IMR-90 (cell line): Measurements from ENCODE around the gene DEFB125.

Experiments
- ELK1 ChIP-seq: fragments of 150-350 bp; IDR thresholded peaks from 2 replicates; pipeline ENCODE4 v1.6.1; 2016; ENCODE audit warnings: low read depth, mild to moderate bottlenecking, low read length, moderate library complexity, borderline replicate concordance
- MAFK ChIP-seq: IDR thresholded peaks from 2 replicates; pipeline ENCODE4 v1.6.1; 2012; ENCODE audit warnings: low read depth, low read length, improper control_type of control experiment
- NFE2L2 ChIP-seq: fragments of 150-350 bp; IDR thresholded peaks from 2 replicates; pipeline ENCODE4 v1.6.1; 2016; ENCODE audit warnings: low read depth, mild to moderate bottlenecking, low read length
- TF ChIP-seq, protein P1 (sequence below): conservative IDR thresholded peaks from 2 replicates; pipeline ENCODE4 v1.5.1; 2012; ENCODE audit warnings: mild to moderate bottlenecking, low read depth, low read length, improper control_type of control experiment
- TF ChIP-seq, protein P2 (sequence below): fragments of 150-350 bp; IDR thresholded peaks from 2 replicates; pipeline ENCODE4 v1.6.1; 2017; ENCODE audit warnings: mild to moderate bottlenecking, antibody characterized with exemption, low read length, low read depth

- TF ChIP-seq, protein P1, sequence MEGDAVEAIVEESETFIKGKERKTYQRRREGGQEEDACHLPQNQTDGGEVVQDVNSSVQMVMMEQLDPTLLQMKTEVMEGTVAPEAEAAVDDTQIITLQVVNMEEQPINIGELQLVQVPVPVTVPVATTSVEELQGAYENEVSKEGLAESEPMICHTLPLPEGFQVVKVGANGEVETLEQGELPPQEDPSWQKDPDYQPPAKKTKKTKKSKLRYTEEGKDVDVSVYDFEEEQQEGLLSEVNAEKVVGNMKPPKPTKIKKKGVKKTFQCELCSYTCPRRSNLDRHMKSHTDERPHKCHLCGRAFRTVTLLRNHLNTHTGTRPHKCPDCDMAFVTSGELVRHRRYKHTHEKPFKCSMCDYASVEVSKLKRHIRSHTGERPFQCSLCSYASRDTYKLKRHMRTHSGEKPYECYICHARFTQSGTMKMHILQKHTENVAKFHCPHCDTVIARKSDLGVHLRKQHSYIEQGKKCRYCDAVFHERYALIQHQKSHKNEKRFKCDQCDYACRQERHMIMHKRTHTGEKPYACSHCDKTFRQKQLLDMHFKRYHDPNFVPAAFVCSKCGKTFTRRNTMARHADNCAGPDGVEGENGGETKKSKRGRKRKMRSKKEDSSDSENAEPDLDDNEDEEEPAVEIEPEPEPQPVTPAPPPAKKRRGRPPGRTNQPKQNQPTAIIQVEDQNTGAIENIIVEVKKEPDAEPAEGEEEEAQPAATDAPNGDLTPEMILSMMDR: no peak
- TF ChIP-seq MAFK (no peak), NFE2L2 (no peak), ELK1 (no peak)
- TF ChIP-seq, protein P2, sequence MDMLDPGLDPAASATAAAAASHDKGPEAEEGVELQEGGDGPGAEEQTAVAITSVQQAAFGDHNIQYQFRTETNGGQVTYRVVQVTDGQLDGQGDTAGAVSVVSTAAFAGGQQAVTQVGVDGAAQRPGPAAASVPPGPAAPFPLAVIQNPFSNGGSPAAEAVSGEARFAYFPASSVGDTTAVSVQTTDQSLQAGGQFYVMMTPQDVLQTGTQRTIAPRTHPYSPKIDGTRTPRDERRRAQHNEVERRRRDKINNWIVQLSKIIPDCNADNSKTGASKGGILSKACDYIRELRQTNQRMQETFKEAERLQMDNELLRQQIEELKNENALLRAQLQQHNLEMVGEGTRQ: no peak
Measured at GRCh38 chr20:77231-77630, 10.2 kb upstream of the DEFB125 start.
